ENCODE measurements around the gene ZNF883. TPM values are rescaled to one million over a fixed set of nuclear protein-coding genes. Genes with fewer than 3 reads are reported as not detected.

ZNF883 gene
- total RNA-seq, 2 experiments from 2014 or later = 1.1 to 1.6 TPM

DNA sequence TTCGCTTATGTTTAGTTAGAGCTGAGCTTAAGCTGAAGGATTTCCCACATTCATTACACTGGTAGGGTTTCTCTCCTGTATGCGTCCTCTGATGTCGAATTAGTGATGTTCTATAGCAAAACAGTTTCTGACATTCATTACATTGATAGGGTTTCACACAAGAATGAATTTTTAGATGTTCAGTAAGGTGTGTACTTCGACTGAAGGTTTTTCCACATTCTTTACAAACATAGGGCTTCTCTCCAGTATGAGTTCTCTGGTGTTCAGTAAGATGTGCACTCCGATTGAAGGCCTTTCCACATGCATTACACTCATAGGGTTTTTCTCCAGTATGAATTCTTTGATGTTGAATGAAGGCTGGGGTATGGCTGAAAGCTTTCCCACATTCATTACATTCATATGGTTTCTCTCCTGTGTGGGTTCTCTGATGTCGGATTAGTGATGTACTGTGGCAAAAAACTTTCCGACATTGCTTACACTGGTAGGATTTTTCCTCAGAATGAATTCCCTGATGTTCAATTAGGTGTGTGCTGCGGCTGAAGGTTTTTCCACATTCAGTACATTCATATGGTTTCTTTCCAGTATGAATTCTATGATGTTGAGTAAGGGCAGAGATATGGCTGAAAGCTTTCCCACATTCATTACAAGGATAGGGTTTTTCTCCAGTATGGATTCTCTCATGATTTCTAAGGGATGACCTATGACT lies 14.6 kb downstream of the ZNF883 start:
- intact Hi-C loops (cut with micrococcal nuclease) = no loop called here
- DNase-seq (no peak), ATAC-seq (no peak)
- Mint-ChIP-seq H3K4me1 (ENCODE audit: low read depth) (no peaks in the 10 kb centered on the region), H3K9me3 (peaks cover 59% of the 10 kb centered on the region), H3K4me3 (no peak overlapping the region), H3K27me3 (no peaks in the 10 kb centered on the region), H3K27ac (no peak overlapping the region), H3K36me3 (ENCODE audit: low read depth) (peaks cover 57% of the 10 kb centered on the region)
- POLR2A ChIA-PET = no interaction called here
- TF ChIP-seq, protein P1, sequence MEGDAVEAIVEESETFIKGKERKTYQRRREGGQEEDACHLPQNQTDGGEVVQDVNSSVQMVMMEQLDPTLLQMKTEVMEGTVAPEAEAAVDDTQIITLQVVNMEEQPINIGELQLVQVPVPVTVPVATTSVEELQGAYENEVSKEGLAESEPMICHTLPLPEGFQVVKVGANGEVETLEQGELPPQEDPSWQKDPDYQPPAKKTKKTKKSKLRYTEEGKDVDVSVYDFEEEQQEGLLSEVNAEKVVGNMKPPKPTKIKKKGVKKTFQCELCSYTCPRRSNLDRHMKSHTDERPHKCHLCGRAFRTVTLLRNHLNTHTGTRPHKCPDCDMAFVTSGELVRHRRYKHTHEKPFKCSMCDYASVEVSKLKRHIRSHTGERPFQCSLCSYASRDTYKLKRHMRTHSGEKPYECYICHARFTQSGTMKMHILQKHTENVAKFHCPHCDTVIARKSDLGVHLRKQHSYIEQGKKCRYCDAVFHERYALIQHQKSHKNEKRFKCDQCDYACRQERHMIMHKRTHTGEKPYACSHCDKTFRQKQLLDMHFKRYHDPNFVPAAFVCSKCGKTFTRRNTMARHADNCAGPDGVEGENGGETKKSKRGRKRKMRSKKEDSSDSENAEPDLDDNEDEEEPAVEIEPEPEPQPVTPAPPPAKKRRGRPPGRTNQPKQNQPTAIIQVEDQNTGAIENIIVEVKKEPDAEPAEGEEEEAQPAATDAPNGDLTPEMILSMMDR (IDR thresholded peaks at IDR 0.05) = no peak
- CTCF ChIA-PET = no interaction called here

DNA sequence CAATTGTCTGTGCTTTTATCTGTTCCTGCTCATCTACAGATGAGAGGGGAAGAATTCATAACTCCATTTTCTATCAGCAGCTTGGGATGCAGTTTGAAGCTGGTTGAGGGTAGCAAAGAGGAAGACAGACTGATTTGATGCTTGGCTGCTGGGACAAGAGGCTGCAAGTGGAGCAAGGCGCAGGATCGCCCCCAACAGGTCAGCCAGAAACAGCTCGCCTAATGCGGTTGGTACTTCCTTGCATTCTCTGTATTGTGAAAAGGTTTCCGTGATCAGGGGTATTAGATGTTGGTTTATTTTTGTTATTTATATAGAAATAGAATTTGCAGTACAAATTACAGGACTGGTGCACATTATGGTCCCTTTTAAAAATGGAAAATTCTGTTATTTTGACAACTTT lies 40.6 kb downstream of the ZNF883 start:
- ATAC-seq (no peak), DNase-seq (peak; percentile 18)
- no peaks in the 10 kb centered on the region for H3K36me3 Mint-ChIP-seq (ENCODE audit: low read depth)
- POLR2A ChIA-PET = no interaction called here
- H3K27ac Mint-ChIP-seq = no peak overlapping the region
- no peaks in the 10 kb centered on the region for H3K4me1 Mint-ChIP-seq (ENCODE audit: low read depth)
- peaks cover 18% of the 10 kb centered on the region for H3K27me3 Mint-ChIP-seq
- TF ChIP-seq, protein P1 (IDR thresholded peaks at IDR 0.05) = no peak
- H3K4me3 Mint-ChIP-seq = no peak overlapping the region
- CTCF ChIA-PET = interaction anchor here (1.1 to 2.3 kb wide), 4 partner anchors 11 to 52 kb away, joined by 3 to 6 read pairs (median 4); no protein-coding TSS in a partner anchor
- intact Hi-C loops (cut with micrococcal nuclease) = no loop called here
- peaks cover 2% of the 10 kb centered on the region for H3K9me3 Mint-ChIP-seq

DNA sequence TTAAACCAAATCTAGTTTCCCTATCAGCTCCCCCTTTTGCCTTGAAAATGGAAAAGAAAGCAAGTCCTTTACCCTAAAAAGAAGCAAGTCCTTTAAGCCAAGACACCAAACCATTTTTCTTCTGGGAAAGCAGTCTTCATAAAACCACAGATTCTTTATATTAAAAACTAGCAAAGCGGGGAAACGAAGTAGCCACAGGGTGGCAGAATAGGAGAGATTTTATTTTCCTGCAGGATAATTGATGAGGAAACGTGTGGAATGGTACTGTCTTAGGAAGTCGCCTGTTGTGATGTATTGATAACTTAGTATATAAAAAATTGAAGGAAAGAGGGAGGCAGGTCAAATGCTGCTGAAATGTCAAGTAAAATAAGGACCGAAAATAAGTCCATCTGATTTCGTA lies 41.1 kb downstream of the ZNF883 start:
- no peaks in the 10 kb centered on the region for H3K4me1 Mint-ChIP-seq (ENCODE audit: low read depth)
- CTCF ChIA-PET = interaction anchor here (1.1 to 2.3 kb wide), 4 partner anchors 10 to 51 kb away, joined by 3 to 6 read pairs (median 4); no protein-coding TSS in a partner anchor
- no peak overlapping the region for H3K27ac Mint-ChIP-seq
- no peak for ATAC-seq
- TF ChIP-seq, protein P1 (IDR thresholded peaks at IDR 0.05) = no peak
- no peak overlapping the region for H3K4me3 Mint-ChIP-seq
- intact Hi-C loops (cut with micrococcal nuclease) = no loop called here
- POLR2A ChIA-PET = no interaction called here
- DNase-seq = no peak
- peaks cover 2% of the 10 kb centered on the region for H3K9me3 Mint-ChIP-seq
- H3K27me3 Mint-ChIP-seq = peaks cover 18% of the 10 kb centered on the region
- H3K36me3 Mint-ChIP-seq (ENCODE audit: low read depth) = no peaks in the 10 kb centered on the region

DNA sequence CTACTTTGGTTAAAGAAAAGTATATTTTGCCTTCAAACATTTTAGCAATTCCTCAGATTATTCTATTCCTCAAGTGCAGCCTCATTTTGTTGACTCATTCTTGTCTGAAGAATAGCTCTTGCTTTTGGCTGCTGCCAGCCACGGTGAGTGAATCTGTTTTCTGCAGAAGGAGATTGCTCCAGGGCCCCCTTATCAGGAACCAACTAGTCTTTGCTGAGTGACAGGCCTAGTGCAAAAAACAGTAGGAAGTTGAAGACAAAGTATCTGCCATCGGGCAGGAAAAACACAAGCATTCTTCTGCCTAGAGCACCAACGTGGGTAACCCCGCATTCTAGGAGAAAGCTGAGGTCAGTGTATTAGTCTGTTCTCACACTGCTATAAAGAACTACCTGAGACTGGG lies 42.3 kb downstream of the ZNF883 start:
- Mint-ChIP-seq H3K4me1 (ENCODE audit: low read depth) (no peaks in the 10 kb centered on the region), H3K9me3 (peaks cover 2% of the 10 kb centered on the region), H3K4me3 (no peak overlapping the region), H3K27me3 (peaks cover 18% of the 10 kb centered on the region), H3K27ac (no peak overlapping the region), H3K36me3 (ENCODE audit: low read depth) (no peaks in the 10 kb centered on the region)
- ATAC-seq = no peak
- ChIA-PET POLR2A (no interaction called here), CTCF (interaction anchor here (2.3 kb wide), 1 partner anchor 19 kb away, joined by 6 read pairs; no protein-coding TSS in a partner anchor)
- intact Hi-C loops (cut with micrococcal nuclease) = loop anchor here (5.0 kb wide), 1 partner anchor 53 kb away; no protein-coding TSS in a partner anchor
- TF ChIP-seq, protein P1 (IDR thresholded peaks at IDR 0.05) = no peak
- DNase-seq = no peak

DNA sequence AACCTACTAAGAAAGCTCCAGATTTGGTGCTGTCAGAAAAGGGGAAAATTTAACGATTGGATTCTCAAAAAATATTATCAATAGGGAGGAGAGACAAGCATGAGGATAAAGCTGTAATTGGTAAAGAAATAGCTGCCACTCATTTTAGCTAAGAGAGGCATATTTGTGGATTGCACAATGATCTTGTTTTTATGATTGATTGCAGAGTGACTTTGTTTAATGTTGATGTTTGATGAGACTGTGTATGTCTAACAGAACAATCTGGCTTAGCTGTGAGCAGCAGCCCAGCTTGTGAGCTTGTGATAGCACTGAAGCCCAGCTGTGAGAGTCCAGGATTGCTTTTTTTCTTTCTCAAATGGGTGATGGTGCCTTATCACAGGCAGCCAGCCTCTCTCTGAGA lies 56.4 kb downstream of the ZNF883 start:
- Mint-ChIP-seq H3K9me3 (peaks cover 5% of the 10 kb centered on the region), H3K27ac (no peak overlapping the region), H3K4me3 (no peak overlapping the region), H3K4me1 (ENCODE audit: low read depth) (no peaks in the 10 kb centered on the region), H3K36me3 (ENCODE audit: low read depth) (no peaks in the 10 kb centered on the region), H3K27me3 (peaks cover 14% of the 10 kb centered on the region)
- CTCF ChIA-PET = interaction anchor here (1.1 to 1.8 kb wide), 2 partner anchors 136 to 157 kb away, joined by 3 to 4 read pairs; no protein-coding TSS in a partner anchor
- no peak for ATAC-seq
- TF ChIP-seq, protein P1 (IDR thresholded peaks at IDR 0.05) = no peak
- POLR2A ChIA-PET = no interaction called here
- intact Hi-C loops (cut with micrococcal nuclease) = no loop called here
- DNase-seq = no peak

Measured in activated CD8-positive, alpha-beta T cell treated with anti-CD3 and anti-CD28 coated beads for 36 hours (primary cell).